Myocyte (in vitro differentiated cells): ENCODE data around the gene CEP162. TPM values are rescaled to one million over a fixed set of nuclear protein-coding genes. Genes with fewer than 3 reads are reported as not detected.
"Not testable (repeated sequence)": the region's sequence is repeated elsewhere in the genome, so short reads cannot be mapped to it uniquely, and the experiment has no call there.

Experiments used
- DNase-seq: peaks from one replicate; pipeline ENCODE4 v3.0.0-alpha.2; 2012; ENCODE audit warnings: low read depth
- polyA plus RNA-seq: library from polyadenylated mRNA; unstranded; fragments of >200 nt; gene quantifications from one replicate; pipeline ENCODE4 v1.2.1, GENCODE V29; 2012; ENCODE audit warnings: missing spikeins
- total RNA-seq: library from RNA; depleted of rRNA; stranded (reverse); fragments of >200 nt; gene quantifications from 2 replicates; pipeline ENCODE4 v1.2.3, GENCODE V29; 2014

Gene CEP162, protein sequence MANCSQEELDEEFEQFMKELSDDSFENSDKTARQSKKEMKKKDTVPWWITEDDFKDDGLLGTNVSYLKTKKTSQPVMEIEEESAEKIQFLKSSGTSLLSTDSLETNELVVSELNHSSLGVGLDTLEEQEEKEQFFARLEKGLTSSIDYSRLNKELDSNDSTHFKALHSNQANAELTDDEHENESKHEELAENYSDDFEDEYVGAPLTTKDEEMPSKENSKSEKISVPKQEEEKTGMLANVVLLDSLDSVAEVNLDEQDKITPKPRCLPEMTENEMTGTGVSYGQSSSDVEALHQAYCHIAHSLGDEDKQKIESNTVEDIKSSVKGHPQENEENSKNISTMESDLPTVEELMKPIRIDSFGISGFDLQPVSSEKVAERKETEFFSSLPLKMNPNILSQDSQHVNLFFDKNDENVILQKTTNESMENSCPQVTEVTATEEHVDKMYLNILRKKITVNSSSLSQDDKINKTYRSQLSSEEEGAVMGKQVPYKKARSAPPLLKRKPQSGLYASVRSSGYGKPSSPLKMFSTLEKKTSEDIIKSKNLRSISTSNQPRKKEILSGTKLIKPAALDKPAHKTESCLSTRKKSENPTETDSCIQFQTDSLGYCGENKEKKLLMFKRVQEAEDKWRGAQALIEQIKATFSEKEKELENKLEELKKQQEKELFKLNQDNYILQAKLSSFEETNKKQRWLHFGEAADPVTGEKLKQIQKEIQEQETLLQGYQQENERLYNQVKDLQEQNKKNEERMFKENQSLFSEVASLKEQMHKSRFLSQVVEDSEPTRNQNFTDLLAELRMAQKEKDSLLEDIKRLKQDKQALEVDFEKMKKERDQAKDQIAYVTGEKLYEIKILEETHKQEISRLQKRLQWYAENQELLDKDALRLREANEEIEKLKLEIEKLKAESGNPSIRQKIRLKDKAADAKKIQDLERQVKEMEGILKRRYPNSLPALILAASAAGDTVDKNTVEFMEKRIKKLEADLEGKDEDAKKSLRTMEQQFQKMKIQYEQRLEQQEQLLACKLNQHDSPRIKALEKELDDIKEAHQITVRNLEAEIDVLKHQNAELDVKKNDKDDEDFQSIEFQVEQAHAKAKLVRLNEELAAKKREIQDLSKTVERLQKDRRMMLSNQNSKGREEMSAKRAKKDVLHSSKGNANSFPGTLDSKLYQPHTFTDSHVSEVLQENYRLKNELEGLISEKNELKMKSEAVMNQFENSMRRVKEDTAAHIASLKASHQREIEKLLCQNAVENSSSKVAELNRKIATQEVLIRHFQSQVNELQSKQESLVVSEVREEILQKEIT (N-terminal part only)
- total RNA-seq, result 10.1 and 12.2 TPM in 2 replicates
- polyA plus RNA-seq, result 1.9 TPM

DNA sequence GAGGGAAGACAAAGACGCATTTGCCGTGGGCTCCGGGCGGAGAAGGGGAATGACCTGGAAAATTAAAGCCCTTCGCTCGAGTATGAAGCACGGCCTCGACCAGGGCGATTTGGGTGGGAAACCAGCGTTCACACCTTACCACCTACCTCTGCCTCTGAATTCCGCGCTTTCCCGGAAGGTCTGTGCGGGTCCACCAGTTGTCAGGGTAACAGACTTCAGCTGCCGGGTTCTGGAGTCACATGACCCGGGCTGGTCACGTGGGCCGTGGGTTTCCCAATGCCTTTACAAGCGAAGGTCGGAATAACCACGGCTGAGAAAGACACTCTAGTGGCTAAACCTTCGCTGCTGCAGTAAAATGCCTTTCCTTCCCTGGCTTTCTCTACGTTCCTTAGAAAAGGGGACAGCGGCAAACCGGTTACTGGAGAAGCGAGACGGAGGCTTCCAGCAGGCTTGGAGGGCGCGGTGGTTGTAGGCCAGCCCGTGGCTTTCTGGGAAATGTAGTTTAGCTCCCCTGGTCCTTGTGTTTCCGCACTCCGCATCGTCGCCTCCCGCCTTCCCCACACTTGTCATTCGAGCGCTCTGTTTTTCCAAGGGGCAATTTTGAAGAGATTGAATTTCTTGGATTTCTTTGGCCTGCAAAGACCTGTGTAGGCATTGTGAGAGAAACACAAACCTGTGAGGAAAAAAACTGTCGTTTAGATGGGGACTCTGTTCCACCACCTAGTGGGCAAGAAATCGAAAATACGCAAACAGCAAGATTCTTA is at the start of gene CEP162:
CEP162 (minus strand) TSS at position 210 of the 764 bp plus-strand sequence. CDS start 1,250 bp downstream, outside the sequence.
- DNase-seq, result peak; percentile 91

DNA sequence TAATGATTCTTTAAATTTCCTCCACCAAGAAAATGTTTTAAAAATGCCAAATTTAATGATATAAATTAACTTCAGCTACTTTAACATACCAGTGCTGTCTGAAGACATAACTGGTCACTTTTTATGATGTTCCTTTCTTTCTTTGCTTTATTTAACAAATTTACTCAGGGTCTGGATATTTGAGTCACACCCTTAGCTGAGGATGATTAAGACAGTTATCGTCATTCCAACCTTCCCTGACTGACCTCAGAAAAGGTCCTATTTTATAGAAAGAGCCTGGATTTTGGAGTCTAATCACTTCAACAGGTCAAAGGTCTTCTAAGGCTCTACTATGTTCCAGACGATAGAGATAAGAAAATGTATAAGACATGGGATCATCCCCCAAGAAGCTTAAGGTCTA is 47.4 kb upstream of the CEP162 start:
- DNase-seq, result no peak

DNA sequence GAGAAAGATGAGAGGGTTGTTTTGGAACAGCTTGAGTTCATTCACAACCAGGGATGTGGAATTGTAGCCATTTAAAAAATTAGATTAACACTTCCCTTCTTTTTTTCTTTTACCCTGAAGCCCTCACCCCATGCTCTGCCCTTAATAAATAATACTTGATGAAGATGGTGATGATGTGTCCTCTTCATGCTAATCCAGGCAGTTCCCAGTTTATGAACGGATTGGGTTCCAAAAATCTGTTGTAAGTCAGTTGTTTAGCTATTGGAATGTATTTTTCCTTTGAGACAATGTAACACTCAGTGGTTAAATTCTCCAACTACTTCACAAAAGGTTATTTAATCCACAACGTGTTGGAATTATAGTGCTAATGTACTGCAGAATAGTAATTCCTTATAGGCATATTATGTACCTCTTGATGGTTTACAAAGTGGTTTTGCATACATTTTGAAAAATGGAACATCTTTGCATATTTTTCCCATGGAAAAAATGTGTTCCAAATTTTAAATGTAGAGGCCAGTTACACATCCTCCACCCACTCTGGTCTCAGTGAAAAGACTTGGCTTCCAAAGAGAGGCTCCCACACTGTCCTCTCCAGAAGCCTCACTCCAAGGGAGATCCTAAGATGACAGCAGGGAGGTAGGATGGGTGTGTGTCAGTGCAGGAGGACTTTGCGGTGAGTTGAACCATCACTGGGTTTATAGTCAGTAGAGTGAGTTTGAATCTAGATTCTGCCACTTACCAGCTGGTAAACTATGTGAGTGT is 45.8 kb upstream of the CEP162 start:
- no peak for DNase-seq

DNA sequence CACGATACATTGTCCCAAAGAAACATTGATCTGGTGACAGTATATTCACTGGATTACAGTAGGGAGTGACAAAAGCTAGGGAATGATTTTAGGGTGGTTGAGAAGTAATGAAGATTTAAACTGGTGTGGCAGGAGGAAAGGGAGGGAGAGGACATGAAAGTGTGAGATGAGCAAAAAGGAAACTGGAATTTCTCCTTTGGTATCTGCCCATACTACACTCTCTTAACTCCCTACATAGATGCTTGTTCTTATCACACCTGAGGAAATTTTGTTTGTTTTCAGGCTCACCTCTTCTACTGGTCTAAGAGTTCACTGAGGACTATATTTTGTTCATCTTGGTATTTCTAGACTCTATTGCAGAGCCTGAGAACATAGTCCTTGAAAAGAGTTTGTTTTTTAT is 44.9 kb upstream of the CEP162 start:
- no peak for DNase-seq

DNA sequence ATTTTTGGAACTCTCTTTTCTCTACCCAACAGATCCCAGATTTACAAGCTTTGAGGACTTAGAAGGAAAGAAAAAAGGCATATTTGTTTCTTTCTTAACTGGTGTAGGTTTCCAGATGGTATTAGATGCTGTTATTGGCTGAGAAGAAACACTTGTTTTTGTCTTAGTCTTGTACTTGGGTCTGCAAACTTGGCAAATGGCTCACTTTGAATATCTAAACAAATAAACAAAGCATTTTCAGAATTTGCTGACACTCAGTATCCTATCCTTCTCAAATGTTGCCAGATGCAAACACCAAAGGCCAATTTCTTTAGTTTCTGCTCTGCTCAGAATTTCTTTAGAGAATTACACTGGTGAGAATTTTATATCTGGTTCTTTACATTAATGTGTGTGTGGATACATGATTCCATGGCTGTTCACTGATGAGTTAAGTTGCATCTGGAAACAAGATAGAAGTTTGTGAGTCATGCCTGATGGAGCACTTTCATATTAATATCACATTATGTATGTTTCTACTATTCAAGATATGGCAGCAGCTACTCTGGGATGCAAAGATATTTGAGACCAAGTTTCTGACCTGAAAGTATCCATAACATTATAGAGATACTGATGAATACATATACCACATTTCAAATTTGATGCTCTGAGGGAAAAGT is 43.7 kb upstream of the CEP162 start:
- DNase-seq, result no peak

DNA sequence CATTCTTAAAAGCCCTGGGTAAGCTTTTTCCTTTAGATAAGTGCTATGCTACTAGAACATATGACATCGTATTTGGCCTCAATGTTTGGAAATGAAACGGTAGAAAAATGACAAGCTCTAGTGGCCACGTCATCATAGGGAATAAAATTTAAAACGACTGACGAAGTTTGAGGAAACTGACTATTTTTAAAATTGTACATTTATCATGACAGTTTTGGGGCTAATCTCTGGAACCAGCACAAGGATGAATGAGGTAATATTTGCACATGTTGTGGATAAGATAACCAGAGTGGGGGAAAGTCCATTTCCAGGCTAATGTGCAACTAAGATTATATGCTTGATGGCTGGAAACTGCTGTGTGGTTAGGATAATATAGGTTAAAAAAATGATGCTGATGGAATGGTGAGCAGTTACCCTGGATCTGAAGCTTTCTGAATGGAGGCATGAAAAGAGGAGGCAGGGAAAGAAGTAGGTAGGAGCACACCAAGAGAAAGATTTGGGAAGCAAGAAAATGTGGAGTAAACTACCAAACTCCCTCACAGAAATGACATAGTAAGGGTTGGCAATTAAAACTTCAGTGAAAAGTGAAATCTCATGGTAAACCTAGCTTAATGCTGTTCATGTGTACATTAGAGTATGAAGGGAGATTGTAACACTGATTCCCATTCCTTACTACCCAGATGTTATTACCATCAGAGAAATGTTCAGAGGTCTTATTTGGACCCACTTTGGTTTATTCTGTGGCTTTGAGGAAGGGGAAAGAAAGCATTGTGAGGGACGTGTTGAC is 42.7 kb upstream of the CEP162 start:
- DNase-seq, result no peak

DNA sequence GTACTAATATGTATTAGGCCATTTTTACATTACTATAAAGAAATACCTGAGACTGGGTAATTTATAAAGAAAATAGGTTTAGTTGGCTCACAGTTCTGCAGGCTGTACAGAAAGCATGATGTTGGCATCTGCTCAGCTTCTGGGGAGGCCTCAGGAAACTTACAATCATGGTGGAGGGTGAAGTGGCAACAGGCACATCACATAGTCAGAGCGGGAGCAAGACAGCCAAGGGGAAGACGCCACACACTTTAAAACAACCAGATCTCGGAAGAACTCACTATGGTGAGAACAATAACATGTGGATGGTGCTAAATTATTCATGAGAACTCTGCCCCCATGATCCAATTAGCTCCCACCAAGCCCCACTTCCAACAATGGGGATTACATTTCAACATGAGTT is 41.3 kb upstream of the CEP162 start:
- DNase-seq, result no peak

DNA sequence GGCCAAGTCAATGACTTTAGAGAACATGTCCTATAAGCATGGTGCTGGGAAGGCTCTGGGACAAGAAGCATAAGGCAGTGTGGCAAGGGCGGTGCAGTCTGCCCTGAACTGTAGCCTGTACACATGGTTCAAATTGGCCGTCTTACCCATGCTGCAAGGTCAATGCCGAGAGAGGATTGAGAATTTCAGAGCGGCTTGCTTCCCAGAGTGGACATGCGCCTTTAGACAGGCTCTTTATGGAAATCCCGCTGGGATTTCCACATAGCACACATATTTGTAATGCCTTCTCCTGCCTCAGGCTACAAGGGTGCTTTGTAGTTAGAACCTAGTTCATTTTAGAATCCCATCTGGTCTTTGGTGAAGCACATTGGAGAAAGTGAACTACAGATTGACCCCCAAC is 36.1 kb upstream of the CEP162 start:
- no peak for DNase-seq

DNA sequence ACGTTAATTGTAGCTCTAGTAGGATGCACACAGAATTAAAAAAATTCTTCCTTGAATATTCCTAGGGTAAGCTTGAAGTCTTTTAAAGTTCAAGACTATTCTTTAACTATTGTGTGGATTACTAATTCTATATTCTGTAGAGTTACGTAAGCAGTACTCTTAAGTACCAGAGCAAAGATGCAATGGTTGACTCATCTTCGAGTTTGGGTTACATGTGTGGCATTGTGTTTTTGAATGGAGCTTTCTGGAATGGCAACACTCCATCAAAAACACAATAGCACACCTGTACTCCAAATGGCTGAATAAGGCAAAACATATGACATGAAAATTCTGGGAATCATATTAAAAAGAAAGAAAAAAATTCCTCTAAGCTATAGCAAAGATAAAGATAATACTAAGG is 33.5 kb upstream of the CEP162 start:
- no peak for DNase-seq

DNA sequence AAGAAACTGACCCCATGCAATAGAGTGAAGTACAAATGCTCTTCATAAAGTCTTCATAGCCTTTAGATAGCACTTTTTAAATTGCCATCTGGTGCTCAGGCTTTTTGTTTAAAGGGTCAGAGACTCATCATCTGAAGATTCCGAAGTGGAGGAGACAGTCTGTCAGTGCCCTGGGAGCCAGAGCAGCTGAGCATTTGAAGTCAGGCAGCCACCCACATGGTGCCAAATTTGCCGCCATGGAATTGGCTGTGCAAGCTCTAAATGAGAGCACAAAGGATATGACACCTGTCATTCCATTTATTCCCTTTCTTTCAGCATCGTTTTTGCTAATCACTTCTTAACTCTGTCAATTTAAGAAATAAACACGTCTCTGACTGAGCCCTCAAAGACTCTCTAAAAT is 32.8 kb upstream of the CEP162 start:
- DNase-seq, result peak; percentile 91

DNA sequence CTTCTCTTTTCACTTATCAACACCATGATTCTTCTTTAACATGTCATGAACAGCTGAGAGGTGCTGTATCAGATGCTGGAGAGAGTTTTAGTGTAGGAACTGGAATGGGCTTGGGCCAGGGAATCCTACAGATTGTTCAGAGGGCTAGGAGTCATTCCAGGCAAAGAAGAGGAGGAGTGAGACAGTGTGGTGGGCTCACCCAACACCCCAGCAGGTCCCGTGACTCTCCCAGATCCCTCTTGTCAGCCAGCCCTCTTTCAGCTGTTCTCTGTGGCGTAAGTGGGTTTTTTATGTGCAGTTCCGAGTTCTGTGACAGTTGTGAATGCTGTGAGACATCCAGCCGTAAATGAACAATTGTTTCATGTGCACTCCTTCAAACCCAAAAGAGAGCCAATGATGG is 31.4 kb upstream of the CEP162 start:
- peak; percentile 98 for DNase-seq

DNA sequence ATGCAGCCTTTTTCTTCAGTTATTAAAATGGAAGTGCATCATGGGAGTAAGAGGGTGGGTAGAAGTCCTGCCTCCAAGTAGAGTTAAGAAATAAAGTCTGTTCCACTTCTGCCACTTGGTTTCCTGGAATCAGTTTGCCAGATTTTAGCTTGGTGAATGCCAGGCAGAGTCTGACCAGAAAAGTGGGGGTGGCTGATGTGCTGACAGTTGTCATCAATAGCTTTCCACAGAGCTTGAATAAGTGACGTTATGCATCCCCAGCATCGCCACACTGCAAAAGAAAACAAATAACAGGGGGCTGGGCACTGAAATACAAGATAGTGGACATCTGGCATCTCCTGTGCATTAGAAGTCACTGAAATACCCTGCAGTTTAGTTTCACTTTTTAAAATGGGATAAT is 30.8 kb upstream of the CEP162 start:
- DNase-seq, result peak; percentile 92

DNA sequence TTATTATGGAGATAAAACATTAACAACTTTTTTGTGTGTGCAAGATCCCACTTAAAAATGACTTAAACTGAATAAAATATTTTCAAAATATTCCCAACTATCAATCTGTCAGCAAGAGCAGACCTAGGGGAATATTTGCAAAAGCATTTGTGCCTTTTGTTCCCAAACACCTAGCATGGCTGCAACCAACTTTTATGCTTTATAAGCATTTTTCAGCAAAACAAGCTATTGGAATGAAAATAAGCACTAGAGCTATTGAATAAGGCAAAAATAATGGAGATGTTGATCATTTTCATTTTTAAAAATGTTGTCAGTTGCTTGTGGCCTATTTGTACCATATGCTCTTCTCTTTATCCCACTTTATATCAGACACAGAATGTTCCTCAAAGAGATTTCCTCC is 28.2 kb upstream of the CEP162 start:
- DNase-seq, result no peak

DNA sequence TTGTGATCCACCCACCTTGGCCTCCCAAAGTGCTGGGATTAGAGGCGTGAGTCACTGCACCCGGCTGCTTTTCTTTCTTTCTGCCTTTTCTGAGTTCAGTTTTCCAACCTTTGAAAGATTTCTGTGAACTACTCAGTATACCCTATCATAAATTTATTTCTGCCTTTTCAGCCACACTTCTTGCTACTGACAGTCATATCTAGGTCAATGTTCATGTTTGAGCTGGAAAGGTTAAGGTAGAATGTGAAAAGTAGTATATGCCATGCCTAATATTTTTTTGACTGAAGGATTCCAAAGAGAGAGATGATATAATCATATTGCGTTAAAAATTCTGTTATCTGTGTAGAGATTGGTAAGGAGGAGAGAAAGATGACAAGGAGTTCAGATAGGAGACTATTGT is 25.9 kb upstream of the CEP162 start:
- DNase-seq, result no peak

DNA sequence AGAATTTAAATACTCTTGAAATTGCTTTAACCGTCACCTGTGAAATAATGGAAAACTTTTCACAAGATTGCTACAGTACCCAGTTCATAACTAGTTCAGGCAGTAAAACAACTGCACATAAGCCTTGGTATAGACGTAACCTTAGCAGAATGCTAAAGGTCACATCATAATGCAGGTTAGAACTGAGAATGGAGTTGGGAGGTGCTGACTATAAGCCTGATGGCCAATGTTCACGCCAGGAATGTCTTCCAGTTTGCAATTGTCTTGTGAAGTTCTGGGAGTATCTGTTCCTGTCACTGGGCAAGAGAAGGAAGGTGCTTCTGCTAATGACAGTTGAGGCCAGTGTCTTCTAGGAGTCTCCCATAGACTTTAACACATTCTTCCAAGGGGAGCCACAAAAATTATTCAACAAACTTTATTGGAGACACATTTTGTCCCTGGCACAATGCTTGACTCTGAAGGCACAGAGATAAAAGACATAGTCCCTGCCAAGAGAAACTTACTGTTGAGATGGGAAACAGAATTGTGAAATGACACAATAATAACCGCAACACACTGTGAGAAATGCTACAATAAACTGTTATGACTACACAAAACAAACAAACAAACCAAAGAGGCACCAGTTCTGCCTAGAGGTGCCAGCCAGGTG is 24.6 kb upstream of the CEP162 start:
- no peak for DNase-seq

DNA sequence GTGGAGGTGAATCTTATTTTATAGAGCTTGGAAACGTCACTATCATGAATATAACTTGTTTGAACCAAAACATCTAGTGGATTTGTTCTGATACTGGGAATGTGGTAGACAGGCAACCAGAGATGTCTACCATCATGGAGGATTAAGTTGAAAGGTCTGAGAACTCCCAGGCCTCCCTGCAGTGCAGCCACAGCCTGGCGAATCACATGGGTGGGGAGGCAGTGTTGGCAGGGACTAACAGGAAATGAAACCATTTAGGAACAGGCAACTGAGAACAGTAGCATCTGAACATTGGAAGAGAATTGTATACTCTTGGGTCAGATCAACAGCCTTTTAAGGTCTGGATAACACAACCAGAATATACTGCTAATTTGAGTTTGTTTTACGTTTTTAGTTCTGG is 22.3 kb upstream of the CEP162 start:
- no peak for DNase-seq

DNA sequence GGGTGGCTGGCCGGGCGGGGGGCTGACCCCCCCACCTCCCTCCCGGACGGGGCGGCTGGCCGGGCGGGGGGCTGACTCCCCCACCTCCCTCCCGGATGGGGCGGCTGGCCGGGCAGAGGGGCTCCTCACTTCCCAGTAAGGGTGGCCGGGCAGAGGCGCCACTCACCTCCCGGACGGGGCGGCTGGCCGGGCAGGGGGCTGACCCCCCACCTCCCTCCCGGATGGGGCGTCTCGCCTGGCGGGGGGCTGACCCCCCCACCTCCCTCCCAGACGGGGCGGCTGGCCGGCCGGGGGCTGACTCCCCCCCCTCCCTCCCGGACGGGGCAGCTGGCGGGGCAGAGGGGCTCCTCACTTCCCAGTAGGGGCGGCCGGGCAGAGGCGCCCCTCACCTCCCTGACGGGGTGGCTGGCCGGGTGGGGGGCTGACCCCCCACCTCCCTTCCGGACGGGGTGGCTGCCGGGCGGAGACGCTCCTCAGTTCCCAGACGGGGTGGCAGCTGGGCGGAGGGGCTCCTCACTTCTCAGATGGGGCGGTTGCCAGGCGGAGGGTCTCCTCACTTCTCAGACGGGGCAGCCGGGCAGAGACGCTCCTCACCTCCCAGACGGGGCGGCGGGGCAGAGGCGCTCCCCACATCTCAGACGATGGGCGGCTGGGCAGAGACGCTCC is 17.1 kb upstream of the CEP162 start:
- DNase-seq, result not testable (repeated sequence)
